GM18520 (cell line): ENCODE data around the gene FOLR3.
"Not testable (repeated sequence)": the region's sequence is repeated elsewhere in the genome, so short reads cannot be mapped to it uniquely, and the experiment has no call there.

Experiments
- ATAC-seq: cut with Tn5 transposase; IDR thresholded peaks from one replicate; pipeline ENCODE4 v1.9.1; 2021; ENCODE audit not compliant: unreplicated experiment

The FOLR3 gene

DNA sequence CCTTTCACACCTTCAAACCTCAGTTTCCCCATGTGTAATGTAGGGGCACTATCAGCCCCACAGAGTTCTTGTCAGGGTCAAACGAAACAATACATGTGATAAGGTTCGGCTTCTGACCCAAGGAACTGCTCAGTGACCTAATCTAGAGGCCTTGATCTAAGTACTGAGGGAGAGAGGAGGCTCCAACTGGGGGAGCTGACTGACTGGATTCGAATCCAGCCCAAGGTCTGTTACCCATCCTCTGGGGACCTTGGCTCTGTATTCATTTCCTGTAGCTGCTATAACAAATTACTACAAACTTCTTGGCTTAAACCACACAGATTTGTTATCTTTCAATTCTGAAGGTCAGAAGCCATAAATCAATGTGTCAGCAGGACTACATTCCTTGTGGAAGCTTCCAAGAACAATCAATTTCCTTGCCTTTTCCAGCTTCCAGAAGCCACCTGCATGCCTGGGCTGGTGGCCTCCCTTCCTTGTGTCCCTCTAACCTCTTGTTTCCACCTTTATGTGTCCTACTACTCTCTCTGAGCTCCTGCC lies 12.3 kb upstream of the FOLR3 start:
- no peak for ATAC-seq

DNA sequence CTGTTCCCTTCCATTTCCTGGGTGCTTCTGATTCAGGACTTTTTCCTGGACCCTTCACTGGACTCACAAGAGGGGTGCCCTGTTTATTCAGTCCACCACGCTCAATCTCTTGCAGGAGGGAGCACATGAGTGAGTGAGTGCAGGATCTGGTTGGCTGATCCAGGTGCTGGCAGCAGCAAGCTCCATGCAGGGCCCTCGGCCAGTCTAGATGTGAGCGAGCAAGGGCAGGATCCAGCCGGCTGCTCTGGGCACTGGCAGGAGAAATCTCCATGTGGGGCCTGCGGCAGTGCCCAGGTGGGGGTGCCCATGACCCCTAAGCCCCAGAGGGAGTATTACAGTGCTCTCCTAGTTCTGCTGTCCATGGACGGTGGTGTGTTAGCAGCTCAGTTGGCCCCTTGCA lies 11.5 kb upstream of the FOLR3 start:
- no peak for ATAC-seq

DNA sequence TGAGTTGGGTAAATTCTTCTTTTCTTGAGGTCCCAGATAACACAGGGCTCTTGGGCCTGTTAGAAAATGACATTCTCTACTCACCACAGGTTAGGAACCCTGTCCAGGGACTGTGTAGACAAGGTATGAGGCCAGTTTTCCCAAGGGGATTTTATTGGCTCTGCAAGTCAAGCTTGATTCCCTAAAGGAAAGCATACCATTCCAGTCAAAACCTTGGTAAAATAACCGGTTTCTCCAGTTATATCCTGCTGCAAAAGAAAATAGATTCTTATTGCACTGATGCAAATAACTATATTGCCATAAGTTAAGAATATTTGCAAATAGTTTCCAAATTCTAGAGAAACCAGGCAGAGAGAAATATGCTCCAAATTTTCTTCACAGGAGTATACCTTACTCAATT lies 9.6 kb upstream of the FOLR3 start:
- ATAC-seq = no peak

- no peak for ATAC-seq
Measured at GRCh38 chr11:72127923-72128322, 7.6 kb upstream of the FOLR3 start.

DNA sequence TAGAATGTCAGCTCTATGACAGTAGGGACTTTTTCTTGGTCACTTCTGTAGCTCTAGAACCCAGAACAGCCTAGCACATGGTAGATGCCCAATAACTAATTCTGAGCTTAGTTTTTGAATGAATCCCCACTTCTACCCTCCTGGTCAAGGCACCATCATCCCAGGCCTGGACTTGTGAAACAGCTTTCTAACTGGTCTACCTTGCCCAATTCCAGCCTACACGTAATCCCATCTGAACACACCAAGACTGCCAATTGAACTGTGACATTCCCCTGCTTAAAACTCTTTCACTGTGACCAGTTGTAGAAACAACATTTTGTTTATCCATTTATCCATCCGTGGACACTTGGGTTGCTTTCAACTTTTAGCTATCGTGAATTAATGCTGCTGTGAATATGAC lies 6.1 kb upstream of the FOLR3 start:
- no peak for ATAC-seq

DNA sequence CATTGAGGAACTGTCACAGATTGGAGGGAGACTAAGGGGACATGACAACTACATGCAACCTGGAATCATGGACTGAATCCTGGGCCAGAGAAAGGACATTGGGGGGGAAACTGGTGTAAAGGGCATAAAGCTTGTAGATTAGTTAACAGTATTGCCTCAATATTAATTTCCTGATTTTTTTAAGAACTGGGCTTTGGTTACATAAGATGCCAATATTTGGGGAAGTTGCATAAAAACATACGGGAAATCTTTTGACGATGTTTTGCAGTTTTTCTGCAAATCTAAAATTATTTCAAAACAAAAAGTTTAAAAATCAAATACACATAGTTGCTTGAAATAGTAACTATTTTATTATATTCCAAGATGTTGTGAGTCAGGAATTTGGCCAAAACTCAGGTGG lies 2.9 kb upstream of the FOLR3 start:
- ATAC-seq = no peak

DNA sequence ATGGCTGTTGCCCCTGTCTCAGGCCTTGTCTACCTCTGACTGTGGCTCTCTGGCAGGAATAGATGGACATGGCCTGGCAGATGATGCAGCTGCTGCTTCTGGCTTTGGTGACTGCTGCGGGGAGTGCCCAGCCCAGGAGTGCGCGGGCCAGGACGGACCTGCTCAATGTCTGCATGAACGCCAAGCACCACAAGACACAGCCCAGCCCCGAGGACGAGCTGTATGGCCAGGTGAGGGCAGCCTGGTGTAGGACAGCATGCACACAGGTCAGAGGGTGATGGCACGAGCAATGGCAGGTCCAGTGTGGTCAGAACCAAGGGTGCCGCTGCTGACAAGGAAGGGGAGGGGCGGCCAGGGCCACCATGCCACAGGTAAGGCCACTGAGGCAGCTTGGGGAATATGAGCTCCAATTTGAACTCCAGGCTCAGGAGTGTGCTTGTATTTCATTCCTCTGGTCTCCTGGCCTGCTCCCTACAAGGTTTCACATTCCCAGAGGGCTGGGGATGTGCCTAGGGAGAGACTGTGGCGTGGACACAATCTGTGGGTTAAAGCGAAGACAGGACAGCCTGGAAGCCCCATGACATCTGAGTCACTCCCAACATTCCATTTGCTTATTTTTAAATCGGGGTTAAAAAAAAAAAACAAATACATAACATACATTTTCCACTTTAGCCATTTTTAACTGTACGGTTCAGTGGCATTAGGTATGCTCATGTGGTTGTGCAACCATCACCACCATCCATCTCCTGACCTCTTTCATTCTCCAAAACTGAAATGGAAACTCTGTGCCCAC lies 562 bp downstream of the FOLR3 start:
- ATAC-seq = no peak

- no peak for ATAC-seq
Measured at GRCh38 chr11:72136684-72137262, 1.2 kb downstream of the FOLR3 start.

- ATAC-seq = no peak
Measured at GRCh38 chr11:72138821-72139390, 3.4 kb downstream of the FOLR3 start.

GRCh38 chr11:72139500-72139899 lies 4.0 kb downstream of the FOLR3 start:
- ATAC-seq = no peak

GRCh38 chr11:72140661-72141060 lies 5.1 kb downstream of the FOLR3 start:
- no peak for ATAC-seq

- ATAC-seq = no peak
Measured at GRCh38 chr11:72141066-72141465, 5.5 kb downstream of the FOLR3 start.

- ATAC-seq = not testable (repeated sequence)
Measured at GRCh38 chr11:72142086-72142485, 6.6 kb downstream of the FOLR3 start.

DNA sequence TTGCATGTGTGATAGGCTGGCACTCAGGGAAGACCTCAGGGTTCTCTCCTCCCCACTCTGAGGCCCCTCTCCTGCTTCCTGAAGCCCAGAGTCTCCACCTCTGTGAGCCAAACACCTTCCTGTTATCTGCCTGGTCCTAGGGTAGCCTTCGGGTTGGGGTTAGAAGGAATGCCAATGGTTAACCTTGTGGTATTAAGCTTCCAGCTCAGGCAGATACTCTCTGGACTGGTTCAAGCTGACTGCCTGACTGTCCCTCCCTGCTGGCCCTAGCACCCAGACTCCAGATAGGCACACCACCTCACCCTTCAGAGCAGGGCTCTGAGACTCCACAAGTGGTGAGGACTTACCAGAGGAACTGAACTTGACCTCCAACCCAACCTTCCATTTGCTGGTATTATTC lies 7.0 kb downstream of the FOLR3 start:
- not testable (repeated sequence) for ATAC-seq

- ATAC-seq = no peak
Measured at GRCh38 chr11:72144807-72145565, 9.5 kb downstream of the FOLR3 start.

- ATAC-seq = no peak
Measured at GRCh38 chr11:72146625-72147024, 11.1 kb downstream of the FOLR3 start.

DNA sequence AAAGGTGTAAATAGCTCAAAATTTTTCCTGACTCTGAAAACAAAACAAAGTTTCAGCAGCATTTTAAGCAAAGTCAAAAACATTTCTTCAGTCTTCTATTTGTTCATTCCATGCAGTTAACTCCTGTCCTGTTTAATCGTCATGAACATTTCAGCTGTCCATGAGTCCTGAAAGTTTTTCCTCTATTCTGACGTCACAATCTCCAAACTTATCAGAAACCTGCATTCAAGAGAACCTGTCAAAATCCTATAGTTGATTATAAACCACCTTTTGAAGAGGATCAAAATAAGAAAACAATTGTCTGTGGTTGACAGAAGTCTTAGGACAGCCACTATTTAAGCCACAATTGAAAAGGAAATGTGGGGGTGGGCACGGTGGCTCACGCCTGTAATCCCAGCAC lies 15.4 kb downstream of the FOLR3 start:
- ATAC-seq = no peak

GRCh38 chr11:72153874-72154273 lies 18.3 kb downstream of the FOLR3 start:
- not testable (repeated sequence) for ATAC-seq

- no peak for ATAC-seq
Measured at GRCh38 chr11:72154816-72155215, 19.3 kb downstream of the FOLR3 start.

DNA sequence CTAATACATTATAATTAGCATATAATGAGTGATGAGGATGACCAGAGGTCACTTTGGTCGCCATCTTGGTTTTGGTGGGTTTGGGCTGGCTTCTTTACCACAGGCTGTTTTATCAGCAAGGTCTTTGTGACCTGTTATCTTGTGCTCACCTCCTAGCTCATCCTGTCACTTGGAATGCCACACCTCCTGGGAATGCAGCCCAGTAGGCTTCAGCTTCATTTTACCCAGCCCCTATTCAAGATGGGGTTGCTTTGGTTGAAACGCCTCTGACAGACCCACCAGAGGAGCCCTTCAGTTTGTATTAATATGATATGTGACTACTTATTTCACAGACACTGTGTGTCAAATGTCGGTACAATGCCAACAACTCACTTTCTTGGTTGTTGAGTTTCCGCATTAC lies 20.2 kb downstream of the FOLR3 start:
- ATAC-seq = no peak

- ATAC-seq = no peak
Measured at GRCh38 chr11:72157131-72157530, 21.6 kb downstream of the FOLR3 start.
